CD4-positive, alpha-beta T cell treated with Interleukin-17A for 1 hour (primary cell): ENCODE data around the gene TULP4.
"Not testable (repeated sequence)": the region's sequence is repeated elsewhere in the genome, so short reads cannot be mapped to it uniquely, and the experiment has no call there.

ENCODE experiments used
- DNase-seq: peaks from one replicate; pipeline ENCODE4 v3.0.0-alpha.2; 2020

TULP4 gene

GRCh38 chr6:158514176-158514575 lies 201.9 kb downstream of the TULP4 start:
- no peak for DNase-seq

- no peak for DNase-seq
Measured at GRCh38 chr6:158514991-158515390, 202.7 kb downstream of the TULP4 start.

- no peak for DNase-seq
Measured at GRCh38 chr6:158516098-158516497, 203.8 kb downstream of the TULP4 start.

- DNase-seq, result no peak
Measured at GRCh38 chr6:158517038-158517437, 204.8 kb downstream of the TULP4 start.

GRCh38 chr6:158517581-158517980 lies 205.3 kb downstream of the TULP4 start:
- no peak for DNase-seq

GRCh38 chr6:158518191-158519127 lies 206.2 kb downstream of the TULP4 start:
- DNase-seq, result peak; percentile 75

GRCh38 chr6:158519300-158519699 lies 207.0 kb downstream of the TULP4 start:
- DNase-seq, result no peak

- no peak for DNase-seq
Measured at GRCh38 chr6:158519761-158520160, 207.5 kb downstream of the TULP4 start.

- DNase-seq, result not testable (repeated sequence)
Measured at GRCh38 chr6:158520975-158521374, 208.7 kb downstream of the TULP4 start.

- no peak for DNase-seq
Measured at GRCh38 chr6:158521759-158522158, 209.5 kb downstream of the TULP4 start.

- no peak for DNase-seq
Measured at GRCh38 chr6:158522616-158523015, 210.4 kb downstream of the TULP4 start.

- no peak for DNase-seq
Measured at GRCh38 chr6:158524311-158524710, 212.0 kb downstream of the TULP4 start.

GRCh38 chr6:158527858-158528257 lies 215.6 kb downstream of the TULP4 start:
- not testable (repeated sequence) for DNase-seq

GRCh38 chr6:158528826-158529225 lies 216.6 kb downstream of the TULP4 start:
- DNase-seq, result no peak

- no peak for DNase-seq
Measured at GRCh38 chr6:158529629-158530028, 217.4 kb downstream of the TULP4 start.

- DNase-seq, result no peak
Measured at GRCh38 chr6:158531566-158531965, 219.3 kb downstream of the TULP4 start.

GRCh38 chr6:158531970-158532369 lies 219.7 kb downstream of the TULP4 start:
- no peak for DNase-seq

- peak; percentile 73 for DNase-seq
Measured at GRCh38 chr6:158536084-158536890, 224.0 kb downstream of the TULP4 start.

- peak; percentile 24 for DNase-seq
Measured at GRCh38 chr6:158536891-158537798, 224.9 kb downstream of the TULP4 start.

- no peak for DNase-seq
Measured at GRCh38 chr6:158538741-158539140, 226.5 kb downstream of the TULP4 start.

- DNase-seq, result no peak
Measured at GRCh38 chr6:158539413-158539812, 227.1 kb downstream of the TULP4 start.

- DNase-seq, result no peak
Measured at GRCh38 chr6:158539881-158540280, 227.6 kb downstream of the TULP4 start.
